Lower lobe of right lung (tissue), 2 donors: ENCODE measurements around the gene SYCN. TPM values are rescaled to one million over a fixed set of nuclear protein-coding genes. Genes with fewer than 3 reads are reported as not detected.

ENCODE experiments used
- ATAC-seq, 2 donors: fragments of 200-7000 bp; cut with Tn5 transposase; one replicate each; pipeline ENCODE4 v1.9.1; 2020 to 2022; ENCODE audit warnings: mild to moderate bottlenecking in 2 of 2, moderate library complexity in 2 of 2
- DNase-seq: peaks from one replicate; pipeline ENCODE4 v3.0.0-alpha.2; 2020
- H3K27ac ChIP-seq: fragments of 200-600 bp; one replicate; pipeline ENCODE4 v1.8.0; 2022
- H3K27me3 ChIP-seq: fragments of 200-600 bp; one replicate; pipeline ENCODE4 v1.8.0; 2022; ENCODE audit warnings: low read depth
- H3K36me3 ChIP-seq: fragments of 200-600 bp; one replicate; pipeline ENCODE4 v1.8.0; 2022; ENCODE audit warnings: mild to moderate bottlenecking
- H3K4me1 ChIP-seq: fragments of 200-600 bp; one replicate; pipeline ENCODE4 v1.8.0; 2022
- H3K4me3 ChIP-seq: fragments of 200-600 bp; one replicate; pipeline ENCODE4 v1.8.0; 2022; ENCODE audit warnings: mild to moderate bottlenecking
- H3K9me3 ChIP-seq: fragments of 200-600 bp; one replicate; pipeline ENCODE4 v1.8.0; 2022
- intact Hi-C: fragments of 100-400 bp; cut with DNase I; formaldehyde crosslinking; loops from one replicate; pipeline ENCODE4 v1.11.0; 2022
- total RNA-seq: library from RNA; stranded (reverse); fragmentation: NEBNext Ultra II Directional; extraction: Animal tissue kit (Norgen Biotek cat#: 25700); gene quantifications from one replicate; pipeline ENCODE4 v1.2.1, GENCODE V29; 2021
- TF ChIP-seq, protein P1 (sequence below): fragments of 200-600 bp; IDR thresholded peaks from one replicate; pipeline ENCODE4 v1.8.0; 2022; ENCODE audit warnings: antibody characterized with exemption, mild to moderate bottlenecking
- donor health status: DM: no; HTN: yes; CAD: no; lungs with severe emphysema.

SYCN gene
- total RNA-seq, 1 donor from 2014 or later = not detected

DNA sequence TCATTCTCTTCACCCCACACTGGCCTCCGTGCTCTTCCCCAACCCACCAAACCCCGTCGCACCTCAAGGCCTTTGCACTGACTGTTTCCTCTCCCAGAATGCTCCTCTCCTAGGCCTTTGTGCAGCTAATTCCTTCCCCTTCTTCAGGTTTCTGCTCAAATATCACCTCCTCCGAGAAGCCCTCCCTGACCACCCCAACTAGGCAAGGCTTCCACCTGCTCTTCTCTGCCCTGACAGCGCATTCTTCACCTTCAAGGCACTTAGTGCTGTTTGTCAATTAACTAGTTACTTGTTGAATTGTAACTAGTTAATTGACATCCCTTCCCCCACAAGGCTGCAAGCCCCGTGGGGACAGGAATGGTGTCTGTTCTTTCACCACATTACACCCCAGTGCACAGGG, 15.1 kb downstream of the SYCN start:
- Histone ChIP-seq H3K9me3 (no peaks in the 10 kb centered on the region), H3K4me3 (no peak overlapping the region), H3K27me3 (peaks cover 9% of the 10 kb centered on the region), H3K36me3 (no peaks in the 10 kb centered on the region), H3K4me1 (peaks cover 7% of the 10 kb centered on the region), H3K27ac (no peak overlapping the region)
- DNase-seq (no peak), ATAC-seq (no peak)
- TF ChIP-seq, protein P1, sequence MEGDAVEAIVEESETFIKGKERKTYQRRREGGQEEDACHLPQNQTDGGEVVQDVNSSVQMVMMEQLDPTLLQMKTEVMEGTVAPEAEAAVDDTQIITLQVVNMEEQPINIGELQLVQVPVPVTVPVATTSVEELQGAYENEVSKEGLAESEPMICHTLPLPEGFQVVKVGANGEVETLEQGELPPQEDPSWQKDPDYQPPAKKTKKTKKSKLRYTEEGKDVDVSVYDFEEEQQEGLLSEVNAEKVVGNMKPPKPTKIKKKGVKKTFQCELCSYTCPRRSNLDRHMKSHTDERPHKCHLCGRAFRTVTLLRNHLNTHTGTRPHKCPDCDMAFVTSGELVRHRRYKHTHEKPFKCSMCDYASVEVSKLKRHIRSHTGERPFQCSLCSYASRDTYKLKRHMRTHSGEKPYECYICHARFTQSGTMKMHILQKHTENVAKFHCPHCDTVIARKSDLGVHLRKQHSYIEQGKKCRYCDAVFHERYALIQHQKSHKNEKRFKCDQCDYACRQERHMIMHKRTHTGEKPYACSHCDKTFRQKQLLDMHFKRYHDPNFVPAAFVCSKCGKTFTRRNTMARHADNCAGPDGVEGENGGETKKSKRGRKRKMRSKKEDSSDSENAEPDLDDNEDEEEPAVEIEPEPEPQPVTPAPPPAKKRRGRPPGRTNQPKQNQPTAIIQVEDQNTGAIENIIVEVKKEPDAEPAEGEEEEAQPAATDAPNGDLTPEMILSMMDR = no peak
- intact Hi-C loops = no loop called here

DNA sequence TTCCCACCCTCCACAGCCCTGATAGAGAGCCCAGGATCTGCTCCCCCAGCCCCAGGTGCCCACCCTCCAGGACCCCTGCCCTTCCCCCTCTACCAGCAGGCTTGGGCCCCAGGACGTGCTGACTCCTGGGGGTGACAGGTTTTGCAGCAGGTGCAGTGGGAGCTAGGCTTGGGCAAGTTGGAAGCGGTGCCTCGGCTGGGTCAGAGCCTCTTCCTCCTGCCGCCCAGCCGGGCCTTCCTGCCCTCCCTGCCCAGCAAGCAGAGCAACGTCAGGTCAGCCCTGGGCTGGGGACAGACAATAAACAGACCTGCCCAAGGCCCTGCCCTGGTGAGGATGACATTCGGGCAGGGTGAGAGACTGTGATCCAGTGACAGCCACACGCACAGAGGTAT, 16.5 kb downstream of the SYCN start:
- no peaks in the 10 kb centered on the region for H3K36me3 ChIP-seq
- peak; percentile 12 to 18 for ATAC-seq
- intact Hi-C loops = no loop called here
- H3K4me1 ChIP-seq = peaks cover 7% of the 10 kb centered on the region
- H3K27me3 ChIP-seq = peaks cover 9% of the 10 kb centered on the region
- TF ChIP-seq, protein P1 = no peak
- H3K27ac ChIP-seq = no peak overlapping the region
- H3K4me3 ChIP-seq = no peak overlapping the region
- no peak for DNase-seq
- no peaks in the 10 kb centered on the region for H3K9me3 ChIP-seq

DNA sequence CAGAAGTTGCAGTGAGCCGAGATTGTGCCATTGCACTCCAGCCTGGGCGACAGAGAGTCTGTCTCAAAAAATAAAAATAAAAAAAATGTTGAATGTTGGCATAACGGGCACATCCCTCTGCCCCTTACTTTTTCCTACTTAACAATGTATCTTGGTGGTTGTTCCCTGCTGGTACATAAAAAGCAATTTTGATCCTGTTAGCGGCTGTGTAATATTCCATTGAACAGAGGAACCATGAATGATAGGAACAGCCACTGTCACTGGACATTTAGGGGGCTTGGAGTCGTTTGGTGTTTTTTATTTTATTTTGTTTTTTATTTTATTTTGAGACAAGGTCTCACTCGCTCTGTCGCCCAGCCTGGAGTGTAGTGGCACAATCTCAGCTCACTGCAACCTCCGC, 17.7 kb downstream of the SYCN start:
- DNase-seq = no peak
- peaks cover 9% of the 10 kb centered on the region for H3K27me3 ChIP-seq
- no peaks in the 10 kb centered on the region for H3K9me3 ChIP-seq
- TF ChIP-seq, protein P1 = no peak
- H3K27ac ChIP-seq = no peak overlapping the region
- no peak for ATAC-seq
- H3K4me1 ChIP-seq = peaks cover 7% of the 10 kb centered on the region
- no peaks in the 10 kb centered on the region for H3K36me3 ChIP-seq
- H3K4me3 ChIP-seq = no peak overlapping the region
- intact Hi-C loops = no loop called here

DNA sequence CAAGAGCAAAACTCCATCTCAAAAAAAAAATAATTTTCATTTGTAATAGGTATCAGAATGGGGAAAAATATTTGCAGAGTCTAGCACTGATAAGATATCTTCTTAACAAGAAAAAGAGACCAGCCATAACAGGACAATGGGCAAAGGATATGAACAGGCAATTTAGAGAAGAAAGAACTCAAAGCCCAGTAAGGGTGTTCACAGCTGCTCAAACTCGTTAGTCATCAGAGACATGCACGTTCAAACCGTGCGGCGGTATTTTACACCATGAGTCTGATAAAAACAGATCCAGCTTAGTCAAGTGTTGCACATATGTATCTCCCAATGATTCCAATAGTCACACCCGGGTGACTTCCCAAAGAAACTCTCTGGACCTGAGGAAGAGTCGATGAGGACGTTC, 21.0 kb downstream of the SYCN start:
- Histone ChIP-seq H3K4me3 (no peak overlapping the region), H3K36me3 (peaks cover 28% of the 10 kb centered on the region), H3K27ac (no peak overlapping the region), H3K4me1 (peaks cover 7% of the 10 kb centered on the region), H3K27me3 (no peaks in the 10 kb centered on the region), H3K9me3 (no peaks in the 10 kb centered on the region)
- intact Hi-C loops = no loop called here
- TF ChIP-seq, protein P1 = no peak
- ATAC-seq = no peak
- DNase-seq = no peak

DNA sequence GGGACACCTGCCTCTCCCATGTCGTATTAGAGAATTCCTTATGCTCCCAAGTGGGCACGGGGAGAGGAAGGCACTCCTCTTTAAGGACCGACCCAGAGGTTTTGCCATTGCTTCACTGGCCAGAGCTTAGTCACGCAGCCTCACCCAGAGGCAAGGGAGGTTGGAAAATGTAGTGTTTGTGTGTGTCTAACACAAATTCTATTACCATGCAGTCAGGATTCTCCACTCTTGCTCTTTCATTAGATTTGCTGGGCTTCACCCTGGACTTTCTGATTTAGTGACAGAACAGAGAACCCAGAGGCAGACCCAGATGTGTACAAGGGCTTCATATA, 21.9 kb downstream of the SYCN start:
- DNase-seq (no peak), ATAC-seq (peak; percentile 34 to 47)
- Histone ChIP-seq H3K27ac (no peak overlapping the region), H3K36me3 (peaks cover 38% of the 10 kb centered on the region), H3K4me3 (no peak overlapping the region), H3K9me3 (no peaks in the 10 kb centered on the region), H3K4me1 (peaks cover 2% of the 10 kb centered on the region), H3K27me3 (no peaks in the 10 kb centered on the region)
- intact Hi-C loops = no loop called here
- TF ChIP-seq, protein P1 = no peak

DNA sequence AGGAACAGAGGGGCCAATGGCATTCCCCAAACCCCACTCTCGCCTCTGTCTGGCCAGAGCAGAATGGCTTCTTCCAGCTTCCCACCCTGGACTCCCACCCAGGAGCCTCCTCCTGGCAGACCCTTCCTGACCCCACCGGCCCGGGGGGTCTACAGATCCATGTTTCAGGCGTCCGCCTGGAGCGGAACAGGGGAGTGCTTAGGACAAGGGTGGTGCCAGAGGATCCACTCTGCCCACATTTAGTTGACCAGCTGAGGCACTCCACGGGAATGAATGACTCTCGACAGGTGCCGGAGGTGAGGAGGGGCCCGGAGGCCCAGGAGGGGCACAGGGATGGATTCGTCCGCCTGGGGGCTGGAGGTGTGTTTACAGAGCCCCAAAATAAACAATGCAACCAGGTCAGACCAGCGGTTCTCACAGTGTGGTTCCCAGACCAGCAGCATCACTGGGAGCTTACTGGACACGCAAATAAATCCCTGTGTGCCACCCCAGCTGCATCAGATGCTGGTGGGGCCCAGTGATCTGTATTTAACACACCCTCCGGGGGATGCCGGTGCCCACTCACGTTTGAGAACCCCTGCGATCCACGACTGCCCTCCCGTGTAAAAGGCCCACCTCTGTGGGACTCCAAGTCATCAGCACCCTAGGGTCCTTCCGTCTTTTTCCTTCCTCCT, 22.4 kb downstream of the SYCN start:
- no peaks in the 10 kb centered on the region for H3K4me1 ChIP-seq
- no peak overlapping the region for H3K27ac ChIP-seq
- H3K9me3 ChIP-seq = no peaks in the 10 kb centered on the region
- H3K27me3 ChIP-seq = no peaks in the 10 kb centered on the region
- intact Hi-C loops = no loop called here
- TF ChIP-seq, protein P1 = no peak
- peaks cover 43% of the 10 kb centered on the region for H3K36me3 ChIP-seq
- no peak for DNase-seq
- ATAC-seq = peak; percentile 6 to 31
- no peak overlapping the region for H3K4me3 ChIP-seq
